K562 (cell line): ENCODE measurements around the gene TBL1XR1. TPM values are rescaled to one million over a fixed set of nuclear protein-coding genes. Genes with fewer than 3 reads are reported as not detected.

ENCODE experiments used
- ATF4 ChIP-seq: fragments of 450-650 bp; formaldehyde crosslinking; IDR thresholded peaks from 2 replicates; pipeline ENCODE4 v1.4.0; 2022; ENCODE audit warnings: mild to moderate bottlenecking, moderate library complexity
- CBFA2T3 ChIP-seq: fragments of 450-650 bp; IDR thresholded peaks from 2 replicates; pipeline ENCODE4 v1.6.1; 2017
- CEBPB ChIP-seq: fragments of 450-650 bp; IDR thresholded peaks from 2 replicates; pipeline ENCODE4 v1.6.1; 2016; ENCODE audit warnings: missing genetic modification characterization, missing compliant biosample characterization
- CTBP1 ChIP-seq: fragments of 450-650 bp; IDR thresholded peaks from 2 replicates; pipeline ENCODE4 v1.6.1; 2016; ENCODE audit warnings: borderline replicate concordance
- MECOM ChIP-seq: fragments of 250-450 bp; sonication (Bioruptor Pico); IDR thresholded peaks from 2 replicates; pipeline ENCODE4 v1.8.0; 2022; ENCODE audit warnings: inconsistent platforms
- PRDM10 ChIP-seq: fragments of 450-650 bp; IDR thresholded peaks from 2 replicates; pipeline ENCODE4 v1.6.1; 2018; ENCODE audit not compliant: partially characterized antibody
- SIRT6 ChIP-seq: IDR thresholded peaks from one replicate; pipeline ENCODE4 v1.6.1; 2012; ENCODE audit warnings: low read depth, mild to moderate bottlenecking, control low read depth, inconsistent platforms, low read length, moderate library complexity
- SREBF2 ChIP-seq: sonication (generic); formaldehyde crosslinking; IDR thresholded peaks from 2 replicates; pipeline ENCODE4 v1.4.0; 2020; ENCODE audit warnings: mild to moderate bottlenecking, missing genetic modification reagents
- TCF7L2 ChIP-seq: fragments of 150-350 bp; IDR thresholded peaks from 2 replicates; pipeline ENCODE4 v1.6.1; 2016; ENCODE audit warnings: low read depth, mild to moderate bottlenecking, low read length, moderate library complexity
- polyA plus RNA-seq, 8 experiments: library from polyadenylated mRNA; depleted of rRNA in 4 of 8; stranded (reverse) in 5 of 8; unstranded in 3 of 8; fragments of >200 nt; fragmentation: Nextera tagmentation in 2 of 8; fragmentation: Illumina TruSeq in 1 of 8; extraction: Ambion mirVana in 2 of 8; extraction: Trizol in 1 of 8; gene quantifications; 2 replicates each; pipeline versions ENCODE4 v1.2.1 to v1.2.3, GENCODE V29; 2011 to 2014; ENCODE audit warnings: inconsistent platforms in 1 of 8, missing spikeins in 1 of 8
- total RNA-seq, 7 experiments: library from RNA; depleted of rRNA in 6 of 7; stranded (reverse); fragments of >200 nt in 6 of 7; fragmentation: Illumina TruSeq in 2 of 7; extraction: Trizol in 2 of 7; gene quantifications; 2 replicates each; pipeline versions ENCODE4 v1.2.1 to v1.2.3, GENCODE V29; 2011 to 2021; ENCODE audit warnings: low replicate concordance in 1 of 7
- TF ChIP-seq, protein P1 (sequence below): sonication (generic); formaldehyde crosslinking; IDR thresholded peaks from 2 replicates; pipeline ENCODE4 v1.8.0; 2023; ENCODE audit warnings: missing genetic modification reagents, mild to moderate bottlenecking, borderline replicate concordance
- TF ChIP-seq, protein P2 (sequence below): fragments of 250-450 bp; sonication (Bioruptor Pico); IDR thresholded peaks from 2 replicates; pipeline ENCODE4 v1.4.0; 2020; ENCODE audit warnings: mild to moderate bottlenecking, moderate library complexity
- TF ChIP-seq, protein P3 (sequence below): sonication (generic); formaldehyde crosslinking; IDR thresholded peaks from 2 replicates; pipeline ENCODE4 v1.8.0; 2022; ENCODE audit warnings: missing genetic modification reagents, mild to moderate bottlenecking, moderate library complexity, borderline replicate concordance

The TBL1XR1 gene
- total and polyA plus RNA-seq, 9 of the 15 experiments (the other 6 are each of a cell fraction or from before 2014, with no cell fraction given) = 19.6 to 171 (median 83.3) TPM

- TF ChIP-seq, protein P1, sequence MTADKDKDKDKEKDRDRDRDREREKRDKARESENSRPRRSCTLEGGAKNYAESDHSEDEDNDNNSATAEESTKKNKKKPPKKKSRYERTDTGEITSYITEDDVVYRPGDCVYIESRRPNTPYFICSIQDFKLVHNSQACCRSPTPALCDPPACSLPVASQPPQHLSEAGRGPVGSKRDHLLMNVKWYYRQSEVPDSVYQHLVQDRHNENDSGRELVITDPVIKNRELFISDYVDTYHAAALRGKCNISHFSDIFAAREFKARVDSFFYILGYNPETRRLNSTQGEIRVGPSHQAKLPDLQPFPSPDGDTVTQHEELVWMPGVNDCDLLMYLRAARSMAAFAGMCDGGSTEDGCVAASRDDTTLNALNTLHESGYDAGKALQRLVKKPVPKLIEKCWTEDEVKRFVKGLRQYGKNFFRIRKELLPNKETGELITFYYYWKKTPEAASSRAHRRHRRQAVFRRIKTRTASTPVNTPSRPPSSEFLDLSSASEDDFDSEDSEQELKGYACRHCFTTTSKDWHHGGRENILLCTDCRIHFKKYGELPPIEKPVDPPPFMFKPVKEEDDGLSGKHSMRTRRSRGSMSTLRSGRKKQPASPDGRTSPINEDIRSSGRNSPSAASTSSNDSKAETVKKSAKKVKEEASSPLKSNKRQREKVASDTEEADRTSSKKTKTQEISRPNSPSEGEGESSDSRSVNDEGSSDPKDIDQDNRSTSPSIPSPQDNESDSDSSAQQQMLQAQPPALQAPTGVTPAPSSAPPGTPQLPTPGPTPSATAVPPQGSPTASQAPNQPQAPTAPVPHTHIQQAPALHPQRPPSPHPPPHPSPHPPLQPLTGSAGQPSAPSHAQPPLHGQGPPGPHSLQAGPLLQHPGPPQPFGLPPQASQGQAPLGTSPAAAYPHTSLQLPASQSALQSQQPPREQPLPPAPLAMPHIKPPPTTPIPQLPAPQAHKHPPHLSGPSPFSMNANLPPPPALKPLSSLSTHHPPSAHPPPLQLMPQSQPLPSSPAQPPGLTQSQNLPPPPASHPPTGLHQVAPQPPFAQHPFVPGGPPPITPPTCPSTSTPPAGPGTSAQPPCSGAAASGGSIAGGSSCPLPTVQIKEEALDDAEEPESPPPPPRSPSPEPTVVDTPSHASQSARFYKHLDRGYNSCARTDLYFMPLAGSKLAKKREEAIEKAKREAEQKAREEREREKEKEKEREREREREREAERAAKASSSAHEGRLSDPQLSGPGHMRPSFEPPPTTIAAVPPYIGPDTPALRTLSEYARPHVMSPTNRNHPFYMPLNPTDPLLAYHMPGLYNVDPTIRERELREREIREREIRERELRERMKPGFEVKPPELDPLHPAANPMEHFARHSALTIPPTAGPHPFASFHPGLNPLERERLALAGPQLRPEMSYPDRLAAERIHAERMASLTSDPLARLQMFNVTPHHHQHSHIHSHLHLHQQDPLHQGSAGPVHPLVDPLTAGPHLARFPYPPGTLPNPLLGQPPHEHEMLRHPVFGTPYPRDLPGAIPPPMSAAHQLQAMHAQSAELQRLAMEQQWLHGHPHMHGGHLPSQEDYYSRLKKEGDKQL (CRISPR knock-in tag) = no peak
- TF ChIP-seq ATF4 (no peak), CTBP1 (no peak), TCF7L2 (no peak), SREBF2 (CRISPR knock-in tag) (no peak), CBFA2T3 (peak; percentile 57), MECOM (CRISPR knock-in tag) (no peak), CEBPB (tag) (no peak), SIRT6 (no peak), PRDM10 (peak; percentile 64)
- TF ChIP-seq, protein P2, sequence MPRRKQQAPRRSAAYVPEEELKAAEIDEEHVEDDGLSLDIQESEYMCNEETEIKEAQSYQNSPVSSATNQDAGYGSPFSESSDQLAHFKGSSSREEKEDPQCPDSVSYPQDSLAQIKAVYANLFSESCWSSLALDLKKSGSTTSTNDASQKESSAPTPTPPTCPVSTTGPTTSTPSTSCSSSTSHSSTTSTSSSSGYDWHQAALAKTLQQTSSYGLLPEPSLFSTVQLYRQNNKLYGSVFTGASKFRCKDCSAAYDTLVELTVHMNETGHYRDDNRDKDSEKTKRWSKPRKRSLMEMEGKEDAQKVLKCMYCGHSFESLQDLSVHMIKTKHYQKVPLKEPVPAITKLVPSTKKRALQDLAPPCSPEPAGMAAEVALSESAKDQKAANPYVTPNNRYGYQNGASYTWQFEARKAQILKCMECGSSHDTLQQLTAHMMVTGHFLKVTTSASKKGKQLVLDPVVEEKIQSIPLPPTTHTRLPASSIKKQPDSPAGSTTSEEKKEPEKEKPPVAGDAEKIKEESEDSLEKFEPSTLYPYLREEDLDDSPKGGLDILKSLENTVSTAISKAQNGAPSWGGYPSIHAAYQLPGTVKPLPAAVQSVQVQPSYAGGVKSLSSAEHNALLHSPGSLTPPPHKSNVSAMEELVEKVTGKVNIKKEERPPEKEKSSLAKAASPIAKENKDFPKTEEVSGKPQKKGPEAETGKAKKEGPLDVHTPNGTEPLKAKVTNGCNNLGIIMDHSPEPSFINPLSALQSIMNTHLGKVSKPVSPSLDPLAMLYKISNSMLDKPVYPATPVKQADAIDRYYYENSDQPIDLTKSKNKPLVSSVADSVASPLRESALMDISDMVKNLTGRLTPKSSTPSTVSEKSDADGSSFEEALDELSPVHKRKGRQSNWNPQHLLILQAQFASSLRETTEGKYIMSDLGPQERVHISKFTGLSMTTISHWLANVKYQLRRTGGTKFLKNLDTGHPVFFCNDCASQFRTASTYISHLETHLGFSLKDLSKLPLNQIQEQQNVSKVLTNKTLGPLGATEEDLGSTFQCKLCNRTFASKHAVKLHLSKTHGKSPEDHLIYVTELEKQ (CRISPR knock-in tag) = no peak
- TF ChIP-seq, protein P3, sequence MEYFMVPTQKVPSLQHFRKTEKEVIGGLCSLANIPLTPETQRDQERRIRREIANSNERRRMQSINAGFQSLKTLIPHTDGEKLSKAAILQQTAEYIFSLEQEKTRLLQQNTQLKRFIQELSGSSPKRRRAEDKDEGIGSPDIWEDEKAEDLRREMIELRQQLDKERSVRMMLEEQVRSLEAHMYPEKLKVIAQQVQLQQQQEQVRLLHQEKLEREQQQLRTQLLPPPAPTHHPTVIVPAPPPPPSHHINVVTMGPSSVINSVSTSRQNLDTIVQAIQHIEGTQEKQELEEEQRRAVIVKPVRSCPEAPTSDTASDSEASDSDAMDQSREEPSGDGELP (CRISPR knock-in tag) = no peak
Observed at GRCh38 chr3:177147790-177148189, 49.5 kb downstream of the TBL1XR1 start (continued).
